GM12873 (cell line): ENCODE results near the gene WDR54.

ENCODE experiments used
- CTCF ChIP-seq: IDR thresholded peaks from 2 replicates; pipeline ENCODE4 v1.5.1; 2012; ENCODE audit warnings: low read depth, mild to moderate bottlenecking, moderate library complexity, low read length, control low read depth; ENCODE audit not compliant: insufficient read depth; ENCODE audit errors: missing control alignments

The WDR54 gene

DNA sequence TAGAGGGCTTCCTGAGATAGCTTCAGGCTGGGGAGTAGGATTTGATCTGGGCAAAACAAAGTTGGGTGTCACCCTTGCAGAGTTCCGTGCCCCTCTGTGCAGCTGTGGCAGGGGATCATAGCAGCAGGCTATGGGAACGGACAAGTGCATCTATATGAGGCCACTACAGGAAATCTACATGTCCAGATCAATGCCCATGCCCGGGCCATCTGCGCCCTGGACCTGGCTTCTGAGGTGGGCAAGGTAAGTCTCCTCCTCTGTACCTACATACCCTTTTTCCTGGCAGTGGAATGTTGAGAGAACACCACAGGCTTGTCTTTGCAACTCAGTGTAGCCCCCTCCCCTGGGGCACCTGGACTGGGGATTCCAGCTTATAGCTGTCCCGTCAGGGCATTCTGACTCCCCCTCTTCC is 3.5 kb downstream of the WDR54 start:
- TF ChIP-seq CTCF = no peak

GRCh38 chr2:74425523-74425922 is 4.0 kb downstream of the WDR54 start:
- no peak for TF ChIP-seq CTCF

DNA sequence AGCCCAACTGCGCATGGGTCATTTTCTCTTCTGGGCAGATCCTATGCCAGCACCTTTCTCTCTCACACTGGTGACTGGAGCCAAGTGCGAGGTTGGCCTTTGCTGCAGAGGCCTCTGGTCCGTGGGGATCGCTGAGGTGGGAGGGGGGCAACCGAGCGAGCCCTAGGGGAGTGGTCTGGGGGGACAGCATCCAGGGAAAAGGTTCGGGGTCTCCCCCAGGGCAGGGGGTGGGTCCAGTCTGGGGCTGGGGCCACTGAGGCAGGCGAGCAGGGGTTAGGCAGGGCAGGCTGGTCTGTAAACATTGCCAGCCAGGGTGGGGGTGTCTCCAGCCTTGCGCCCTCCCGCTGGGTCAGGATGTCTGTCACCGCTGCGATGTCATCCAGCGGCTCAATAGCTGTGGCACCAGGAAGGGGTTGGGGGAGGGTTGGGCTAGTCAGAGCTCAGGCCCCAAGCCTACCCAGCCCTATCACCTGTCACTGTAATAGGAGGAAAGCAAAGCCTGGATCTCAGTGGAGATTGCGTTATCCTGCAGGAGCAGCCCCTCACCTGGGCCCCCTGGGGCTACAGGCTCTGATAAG is 4.7 kb downstream of the WDR54 start:
- TF ChIP-seq CTCF = no peak

- no peak for TF ChIP-seq CTCF
These were observed 6.0 kb downstream of the WDR54 start for GRCh38 chr2:74427551-74427950.

DNA sequence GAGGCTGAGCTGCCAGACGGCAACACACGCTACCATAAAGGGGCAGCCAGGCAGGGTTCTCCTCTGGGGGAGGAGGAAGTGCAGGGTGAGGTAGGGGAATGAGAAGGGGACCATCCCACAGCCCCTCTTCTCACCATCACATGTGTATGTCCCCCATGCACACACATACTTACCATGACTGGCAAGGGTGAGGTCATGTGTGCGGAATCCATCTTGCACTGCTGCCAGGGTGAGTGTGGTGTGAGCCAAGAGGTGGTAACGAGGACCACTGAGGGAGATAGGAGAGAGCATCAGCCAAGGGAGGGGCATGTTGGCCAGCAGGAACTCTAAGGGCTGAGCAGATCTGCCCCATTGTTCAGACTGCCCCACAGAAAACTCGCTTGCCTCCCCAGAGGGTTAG is 7.1 kb downstream of the WDR54 start:
- no peak for TF ChIP-seq CTCF

DNA sequence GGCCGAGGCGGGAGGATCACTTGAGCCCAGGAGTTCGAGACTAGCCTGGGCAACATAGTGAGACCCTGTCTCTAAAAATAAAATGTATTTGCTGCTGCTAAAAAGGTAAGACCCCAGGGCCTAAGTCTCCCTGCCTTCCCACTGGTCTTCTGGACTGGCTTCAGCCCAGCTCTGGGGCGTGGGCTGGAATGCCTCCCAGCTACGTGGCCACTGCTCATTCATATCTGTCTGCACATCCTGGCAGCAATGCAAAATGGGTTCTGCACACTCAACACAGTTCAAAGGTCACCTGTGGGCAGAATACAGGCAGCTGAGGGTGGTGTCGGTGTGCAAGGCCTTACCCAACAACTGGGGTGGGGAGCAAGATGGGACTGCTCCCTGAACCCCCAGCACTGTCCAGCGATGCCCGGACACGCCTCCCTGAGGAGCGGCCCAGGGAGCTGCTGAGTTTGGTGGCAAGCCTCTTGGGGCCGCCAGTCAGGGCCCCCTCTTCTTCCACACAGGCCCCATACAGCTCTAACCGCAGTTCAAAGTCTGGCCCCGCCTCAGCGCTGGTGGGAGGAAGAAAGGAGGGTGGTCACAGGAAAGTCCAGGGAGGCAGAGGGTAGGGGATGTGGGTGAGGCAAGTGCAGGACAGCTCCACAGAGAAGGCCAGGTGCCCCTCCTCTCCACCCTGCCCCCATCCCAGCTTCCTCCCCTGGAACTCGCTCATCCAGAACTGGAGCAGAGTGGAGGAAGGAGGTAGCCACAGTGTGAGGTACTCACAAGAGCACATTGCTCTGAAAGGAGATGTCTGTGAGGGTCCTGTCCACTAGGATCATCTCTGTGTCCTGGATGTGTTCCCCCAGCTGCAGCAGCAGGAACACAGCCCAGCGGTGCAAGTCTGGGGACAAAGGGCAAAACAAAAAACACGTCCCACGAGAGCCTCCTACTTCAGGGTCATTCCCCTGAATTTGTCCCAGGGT is 8.2 kb downstream of the WDR54 start:
- TF ChIP-seq CTCF = no peak

DNA sequence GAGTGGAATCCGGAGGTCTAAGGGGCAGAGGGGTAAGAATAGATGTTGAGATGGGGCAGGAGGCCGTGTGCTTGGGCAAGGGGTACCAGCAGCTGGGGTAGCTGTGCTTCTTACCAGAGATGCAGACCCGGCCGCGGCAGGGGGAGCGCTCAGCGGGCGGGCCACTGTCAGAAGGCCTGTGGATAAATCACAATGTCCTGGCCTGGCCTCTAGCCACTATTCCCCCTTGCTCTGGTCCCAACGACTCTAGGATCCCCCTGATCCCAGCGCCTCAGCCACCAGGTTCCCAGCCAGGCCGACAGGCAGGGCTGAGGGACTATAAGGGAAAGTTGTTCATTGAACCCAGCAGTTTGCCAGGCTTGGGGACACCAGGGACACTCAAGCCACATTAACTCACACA is 9.0 kb downstream of the WDR54 start:
- TF ChIP-seq CTCF = no peak
